Fibroblast of lung (primary cell): ENCODE data around the gene NCF4.

Source experiments
- CTCF ChIP-seq, 2 donors: IDR thresholded peaks in 1 of 2; conservative IDR thresholded peaks in 1 of 2; 1 replicate in 1 of 2; 2 replicates in 1 of 2; pipeline ENCODE4 v1.5.1; 2011 to 2012; ENCODE audit warnings: low read length in 2 of 2, control low read depth in 1 of 2, inconsistent platforms in 1 of 2, low read depth in 1 of 2, mild to moderate bottlenecking in 1 of 2
- EZH2 ChIP-seq: IDR thresholded peaks from 2 replicates; pipeline ENCODE4 v1.5.1; 2012; ENCODE audit warnings: low read length, control low read depth, mild to moderate bottlenecking; ENCODE audit errors: missing control alignments

- no peak for TF ChIP-seq CTCF (conservative IDR thresholded peaks at IDR 0.05 in 1 of 2, IDR thresholded peaks at IDR 0.05 in 1 of 2; ENCODE audit: low read depth in 1 of 2, low read length in 2 of 2)
- no peak for TF ChIP-seq EZH2
Observed at GRCh38 chr22:36867695-36868094, 6.9 kb downstream of the NCF4 start.
